Stimulated activated CD8-positive, alpha-beta memory T cell treated with anti-CD3 and anti-CD28 coated beads, Interleukin-4, amount 100 ng/mL, for 24 hours (primary cell): ENCODE results near the gene AGR3.

Experiments used
- DNase-seq: peaks from one replicate; pipeline ENCODE4 v3.0.0-alpha.2; 2020; ENCODE audit warnings: low read depth

The AGR3 gene

GRCh38 chr7:16826060-16826459, 55.7 kb downstream of the AGR3 start:
- DNase-seq: no peak

- DNase-seq: no peak
These were observed 59.8 kb downstream of the AGR3 start for GRCh38 chr7:16822029-16822428.

- DNase-seq: no peak
These were observed 63.1 kb downstream of the AGR3 start for GRCh38 chr7:16818732-16819131.

- DNase-seq: no peak
These were observed 64.2 kb downstream of the AGR3 start for GRCh38 chr7:16817536-16817935.

- DNase-seq: no peak
These were observed 65.0 kb downstream of the AGR3 start for GRCh38 chr7:16816824-16817223.

GRCh38 chr7:16815001-16815400, 66.8 kb downstream of the AGR3 start:
- no peak for DNase-seq

GRCh38 chr7:16813232-16813616, 68.6 kb downstream of the AGR3 start:
- no peak for DNase-seq

GRCh38 chr7:16812542-16813231, 69.1 kb downstream of the AGR3 start:
- no peak for DNase-seq

GRCh38 chr7:16811551-16811950, 70.2 kb downstream of the AGR3 start:
- no peak for DNase-seq

- no peak for DNase-seq
These were observed 71.2 kb downstream of the AGR3 start for GRCh38 chr7:16810573-16810972.

GRCh38 chr7:16810112-16810511, 71.7 kb downstream of the AGR3 start:
- no peak for DNase-seq
